ELF-1 (cell line): ENCODE data around the gene FZD7.
A peak's percentile ranks its signal among the peaks of the same experiment; 100 is the strongest.

Source experiments
- DNase-seq: peaks from one replicate; pipeline ENCODE4 v3.0.0-alpha.2; 2016; ENCODE audit warnings: low read depth, low spot score

The FZD7 gene

DNA sequence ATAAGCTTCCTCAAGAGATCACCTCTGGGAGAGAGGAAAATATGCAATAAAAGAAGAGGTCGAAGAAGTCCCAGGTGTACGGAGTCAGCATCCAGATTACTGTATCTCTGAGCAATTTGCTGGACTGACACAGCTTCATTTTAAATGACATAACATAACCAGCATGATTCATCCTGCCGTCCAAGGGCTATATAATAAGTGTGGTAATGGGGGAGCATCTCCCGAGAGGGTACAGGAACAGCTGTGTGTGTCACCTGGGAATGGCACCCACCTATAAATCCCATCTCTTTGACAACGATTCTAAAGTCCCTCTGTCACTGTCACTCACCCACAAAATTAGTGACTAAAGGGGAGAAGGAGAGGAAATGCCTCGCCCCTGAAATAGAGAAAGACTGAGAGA, 19.3 kb upstream of the FZD7 start:
- DNase-seq = no peak

DNA sequence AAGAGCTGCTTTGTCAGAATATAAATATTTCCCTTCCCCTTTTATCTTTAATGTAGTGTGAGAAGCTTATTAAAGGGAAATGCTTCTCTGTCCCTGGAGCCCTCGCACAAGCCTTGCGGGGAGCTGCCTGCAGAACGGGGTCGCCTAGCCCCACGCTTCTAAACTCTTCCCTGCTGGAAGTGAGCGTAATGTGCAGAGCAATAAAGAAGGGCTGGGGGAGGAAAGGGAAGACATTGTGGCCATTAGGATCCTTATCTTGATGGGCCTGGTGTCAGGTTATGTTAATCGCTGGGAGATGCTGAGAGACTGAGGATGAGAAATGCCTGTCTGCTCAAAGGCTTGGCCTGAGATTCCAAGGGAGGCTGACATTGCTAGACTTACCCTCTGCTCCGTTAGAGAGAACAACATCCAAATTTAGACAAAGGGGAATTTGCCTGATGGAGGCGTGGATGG, 18.9 kb upstream of the FZD7 start:
- DNase-seq = peak; percentile 74

GRCh38 chr2:202015471-202015870, 18.2 kb upstream of the FZD7 start:
- no peak for DNase-seq

DNA sequence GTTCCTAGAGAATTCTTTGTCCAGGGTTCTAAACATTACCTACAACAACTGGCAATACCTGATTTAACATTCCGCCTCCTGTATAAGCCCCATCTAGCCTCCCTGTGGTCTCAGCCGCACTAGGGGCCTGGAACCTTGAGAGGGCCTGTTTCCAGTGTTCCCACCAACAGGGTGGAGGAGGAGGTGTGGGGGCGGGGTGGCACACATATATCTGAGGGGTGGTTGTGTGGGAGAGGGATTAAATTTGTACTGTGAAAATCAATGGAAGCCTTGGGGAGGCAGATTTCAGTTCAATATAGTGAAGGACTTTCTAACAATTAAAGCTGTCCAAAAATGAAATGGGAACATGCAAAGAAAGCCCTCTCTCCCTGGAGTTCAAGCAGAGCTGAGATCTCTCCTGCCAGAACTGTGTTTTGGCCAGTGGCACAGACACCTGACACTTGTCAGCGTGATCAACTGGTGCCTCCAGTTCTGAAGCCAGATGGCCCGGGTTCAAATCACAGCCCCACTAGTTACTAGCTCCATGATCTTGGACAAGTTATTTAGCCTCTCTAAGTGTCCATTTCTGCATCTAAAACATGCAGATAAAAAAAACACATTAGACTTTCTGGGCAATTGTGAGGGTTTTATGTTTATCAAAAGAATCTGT, 17.0 kb upstream of the FZD7 start:
- no peak for DNase-seq

DNA sequence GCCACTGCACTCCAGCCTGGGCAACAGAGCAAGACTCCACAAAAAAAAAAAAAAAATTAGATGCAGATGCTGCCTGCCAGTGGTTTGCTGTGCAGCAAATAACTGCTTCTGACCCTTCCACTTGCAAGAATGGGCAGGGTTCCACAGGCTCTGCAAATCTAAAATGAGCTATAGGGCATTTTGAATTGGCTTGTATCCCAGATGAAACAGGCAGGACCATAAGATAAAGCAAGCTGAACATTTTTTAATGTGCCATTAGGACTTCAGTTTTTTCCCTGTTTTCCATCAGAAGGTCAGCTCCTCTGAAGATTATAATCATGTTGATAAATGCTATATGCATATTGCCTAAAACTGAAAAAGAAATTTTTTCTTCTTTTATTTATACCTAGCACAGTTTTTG, 15.7 kb upstream of the FZD7 start:
- no peak for DNase-seq

DNA sequence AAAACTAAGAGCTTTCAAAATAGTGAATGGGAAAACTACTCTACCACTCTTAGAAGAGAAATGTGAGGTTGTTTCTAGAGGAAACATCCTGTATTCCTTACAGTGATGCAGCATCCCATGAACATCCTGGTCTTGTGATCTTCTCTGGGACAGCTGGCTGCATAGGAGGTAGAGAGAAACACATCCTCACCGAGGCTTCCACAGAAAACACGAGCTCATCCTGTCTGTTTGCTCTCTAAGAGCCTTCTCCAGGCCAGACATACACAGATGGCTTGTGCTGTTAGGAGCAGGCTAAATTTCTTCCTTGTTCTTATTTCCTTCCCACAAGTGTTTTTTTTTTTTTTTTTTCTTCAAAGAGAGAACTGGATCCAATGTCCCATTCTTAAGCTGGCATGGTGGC, 14.7 kb upstream of the FZD7 start:
- no peak for DNase-seq

DNA sequence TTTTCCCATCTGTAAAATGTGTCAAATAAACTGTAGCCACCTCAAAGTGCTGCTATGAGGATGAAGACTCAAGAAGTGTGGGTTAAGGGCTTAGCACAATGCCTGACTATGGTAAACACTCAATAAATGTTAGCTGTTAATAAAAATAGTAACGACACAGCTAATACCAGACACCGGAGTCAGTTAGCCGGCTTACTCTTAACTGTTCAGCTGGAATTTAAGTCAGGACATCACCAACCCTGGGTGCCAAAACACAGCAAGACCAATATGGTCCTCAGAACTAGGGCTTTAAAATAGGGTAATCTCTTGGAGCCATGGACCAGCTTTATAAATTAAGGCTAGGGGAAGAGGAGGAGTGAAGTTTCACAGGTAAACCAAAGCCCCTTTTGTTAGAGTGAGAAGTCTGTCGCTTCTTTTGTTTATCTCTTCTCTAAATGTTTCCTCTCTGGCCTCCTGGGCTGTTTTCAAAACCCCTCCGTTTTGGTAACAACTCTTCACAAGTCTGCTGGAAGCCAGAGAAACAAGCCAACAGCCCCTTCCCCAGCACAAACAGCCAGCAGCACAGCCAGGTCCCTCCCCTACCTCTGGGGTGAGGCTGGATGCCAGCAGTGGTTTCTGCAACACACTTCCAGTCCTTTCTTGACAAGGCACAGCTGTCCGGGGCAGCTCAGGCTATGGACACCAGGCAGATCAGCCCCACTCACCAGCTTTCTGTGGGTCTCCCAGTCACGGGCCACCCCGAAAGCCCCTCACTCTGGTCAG, 13.8 kb upstream of the FZD7 start:
- peak; percentile 82 for DNase-seq

DNA sequence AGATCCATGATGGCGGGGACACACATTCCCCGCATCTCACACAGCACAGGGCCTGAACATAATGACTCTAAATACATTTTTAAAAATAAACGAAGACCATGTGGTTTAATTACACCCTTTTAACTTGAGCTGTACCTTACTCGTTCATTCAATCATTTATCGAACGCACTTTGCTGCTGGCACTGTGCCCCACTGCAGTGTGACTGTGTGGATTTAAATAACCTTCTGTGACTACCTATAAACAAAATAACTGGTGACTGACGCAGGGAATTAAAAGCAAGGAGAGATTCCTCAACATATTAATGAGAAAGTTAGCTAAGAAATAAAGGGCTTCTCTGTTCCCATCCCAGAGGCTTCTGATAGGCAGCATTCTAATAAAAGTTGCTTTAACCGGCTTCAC, 10.9 kb upstream of the FZD7 start:
- no peak for DNase-seq

DNA sequence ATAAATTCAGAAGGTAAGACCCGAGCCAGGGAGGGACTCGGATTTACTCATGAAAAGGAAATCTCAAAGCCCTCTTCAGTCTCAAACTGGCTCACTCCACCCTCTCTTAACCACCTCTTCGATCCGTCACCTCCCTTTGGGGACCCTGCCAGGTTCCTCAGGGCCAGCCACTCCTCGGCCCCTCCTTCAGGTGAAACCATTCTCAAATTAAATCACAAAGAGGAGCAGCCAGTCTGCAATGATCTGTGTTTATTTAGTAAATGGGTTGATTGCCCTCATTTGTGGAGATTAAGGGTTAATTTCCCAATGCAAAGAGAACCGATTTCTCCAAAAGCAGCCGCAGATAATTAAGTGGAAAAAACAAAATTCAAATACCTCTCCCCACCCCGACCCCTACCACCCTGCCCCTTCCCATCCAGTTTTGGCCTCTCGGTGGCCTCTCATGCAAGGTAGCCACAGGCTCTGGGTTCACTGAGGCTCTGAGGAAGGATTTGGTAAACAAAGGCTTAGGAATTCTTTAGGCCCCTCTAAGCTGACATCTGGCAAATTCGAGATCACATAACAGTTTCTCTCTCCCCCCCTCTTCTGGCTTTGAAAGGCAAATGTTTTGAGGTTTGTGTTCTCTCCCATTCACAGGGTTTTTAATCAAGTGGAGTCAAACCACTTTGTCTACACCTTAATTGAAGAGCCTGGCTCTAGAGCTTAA, 10.3 kb upstream of the FZD7 start:
- peak; percentile 90 for DNase-seq

GRCh38 chr2:202023904-202024266, 9.8 kb upstream of the FZD7 start:
- DNase-seq = no peak

DNA sequence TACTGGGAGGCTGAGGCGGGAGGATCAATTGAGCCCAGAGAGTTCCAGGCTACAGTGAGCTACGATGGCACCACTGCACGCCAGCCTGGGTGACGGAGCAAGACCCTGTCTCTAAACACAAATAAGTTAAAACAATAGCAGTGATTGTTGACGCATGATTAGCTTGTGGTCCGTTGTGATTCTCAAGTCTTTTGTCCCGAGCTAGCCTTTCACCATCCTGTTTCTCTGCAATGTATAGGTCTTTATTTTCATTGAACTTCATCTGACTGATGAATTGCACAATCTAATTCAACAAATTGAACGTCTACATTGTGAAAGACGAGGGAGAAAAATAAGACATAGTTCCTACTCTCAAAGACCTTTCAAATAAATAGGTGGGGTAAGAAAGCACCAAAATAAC, 8.8 kb upstream of the FZD7 start:
- DNase-seq = no peak

- DNase-seq = no peak
Observed at GRCh38 chr2:202025816-202026215, 7.8 kb upstream of the FZD7 start.

DNA sequence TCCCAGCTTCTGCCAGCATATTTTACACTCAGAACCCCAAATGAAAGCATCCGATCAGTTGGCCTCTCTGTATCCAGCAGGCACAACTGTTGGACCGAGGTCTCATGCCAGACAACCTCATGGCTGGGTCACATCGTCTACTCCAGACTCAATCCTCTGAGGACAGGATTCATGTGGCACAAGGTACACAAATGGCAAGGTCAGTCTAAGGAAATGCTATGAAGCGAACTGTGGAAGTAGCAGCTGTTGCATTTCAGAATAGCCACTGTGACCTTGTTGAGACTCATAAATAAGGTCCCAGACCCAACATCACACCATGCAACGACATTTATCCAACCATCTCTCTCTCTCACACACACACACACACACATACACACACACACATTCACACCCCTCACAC, 7.1 kb upstream of the FZD7 start:
- DNase-seq = no peak

DNA sequence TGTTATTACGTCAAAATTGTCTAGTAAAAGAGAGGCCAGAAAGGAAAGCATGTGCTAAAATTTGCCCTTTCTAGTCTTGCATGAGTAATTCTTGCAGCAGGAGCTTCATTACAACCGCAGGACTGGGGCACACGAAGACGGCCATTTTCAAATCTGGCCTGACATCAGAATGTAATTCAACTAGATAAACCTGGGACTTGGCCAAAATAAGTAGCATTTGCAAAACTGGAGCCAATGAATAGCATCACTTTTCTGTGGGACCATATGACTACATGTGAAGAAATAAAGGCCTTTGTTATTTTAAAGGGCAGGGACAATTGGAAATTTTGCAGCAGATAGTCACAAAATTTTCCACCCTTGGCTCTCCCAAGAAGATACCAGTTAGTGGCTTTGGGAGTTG, 3.0 kb upstream of the FZD7 start:
- no peak for DNase-seq

- no peak for DNase-seq
Observed at GRCh38 chr2:202031246-202031951, 2.3 kb upstream of the FZD7 start.

DNA sequence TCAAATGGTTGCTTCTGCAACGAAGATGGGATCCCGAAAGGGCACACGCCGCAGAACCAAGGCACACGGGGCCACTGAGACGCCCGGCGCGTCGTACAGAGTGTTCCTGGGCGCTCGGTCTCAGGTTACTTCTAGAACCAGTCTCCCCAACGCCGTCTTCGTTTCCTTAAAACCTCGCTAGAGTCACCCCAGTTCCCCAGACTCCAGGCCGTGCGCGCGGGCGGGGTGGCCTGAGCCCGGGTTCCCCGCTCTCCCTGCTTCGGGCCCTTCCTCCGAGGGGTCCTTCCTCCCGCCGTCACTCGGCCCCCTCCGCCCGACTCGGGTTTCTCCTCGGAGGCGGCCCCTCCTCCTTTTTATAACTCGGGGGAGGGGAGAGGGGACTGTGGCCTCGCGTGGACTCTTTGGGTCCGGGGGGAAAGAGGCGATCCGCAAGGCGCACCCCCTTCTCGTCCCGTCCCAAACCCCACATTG, 774 bp upstream of the FZD7 start:
- DNase-seq = peak; percentile 80

DNA sequence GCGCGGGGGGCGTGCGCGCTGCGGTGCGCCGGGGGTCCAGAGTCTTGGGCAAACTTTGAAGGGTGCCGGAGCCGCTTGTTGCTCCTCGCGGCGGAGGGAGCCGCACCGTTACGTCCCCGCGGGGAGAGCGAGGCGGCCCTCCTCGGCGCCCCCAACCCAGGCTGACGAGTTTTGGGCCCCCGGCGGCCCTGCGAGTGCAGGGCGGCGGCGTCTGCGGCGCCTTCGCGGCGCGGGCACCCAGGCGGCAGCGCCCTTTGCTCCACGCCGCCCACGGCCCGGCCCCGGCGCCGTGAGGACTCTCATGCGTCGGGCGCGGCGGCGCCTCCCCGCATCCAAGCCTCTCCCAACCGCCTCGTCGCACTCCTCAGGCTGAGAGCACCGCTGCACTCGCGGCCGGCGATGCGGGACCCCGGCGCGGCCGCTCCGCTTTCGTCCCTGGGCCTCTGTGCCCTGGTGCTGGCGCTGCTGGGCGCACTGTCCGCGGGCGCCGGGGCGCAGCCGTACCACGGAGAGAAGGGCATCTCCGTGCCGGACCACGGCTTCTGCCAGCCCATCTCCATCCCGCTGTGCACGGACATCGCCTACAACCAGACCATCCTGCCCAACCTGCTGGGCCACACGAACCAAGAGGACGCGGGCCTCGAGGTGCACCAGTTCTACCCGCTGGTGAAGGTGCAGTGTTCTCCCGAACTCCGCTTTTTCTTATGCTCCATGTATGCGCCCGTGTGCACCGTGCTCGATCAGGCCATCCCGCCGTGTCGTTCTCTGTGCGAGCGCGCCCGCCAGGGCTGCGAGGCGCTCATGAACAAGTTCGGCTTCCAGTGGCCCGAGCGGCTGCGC, 814 bp downstream of the FZD7 start:
- DNase-seq = peak; percentile 51

DNA sequence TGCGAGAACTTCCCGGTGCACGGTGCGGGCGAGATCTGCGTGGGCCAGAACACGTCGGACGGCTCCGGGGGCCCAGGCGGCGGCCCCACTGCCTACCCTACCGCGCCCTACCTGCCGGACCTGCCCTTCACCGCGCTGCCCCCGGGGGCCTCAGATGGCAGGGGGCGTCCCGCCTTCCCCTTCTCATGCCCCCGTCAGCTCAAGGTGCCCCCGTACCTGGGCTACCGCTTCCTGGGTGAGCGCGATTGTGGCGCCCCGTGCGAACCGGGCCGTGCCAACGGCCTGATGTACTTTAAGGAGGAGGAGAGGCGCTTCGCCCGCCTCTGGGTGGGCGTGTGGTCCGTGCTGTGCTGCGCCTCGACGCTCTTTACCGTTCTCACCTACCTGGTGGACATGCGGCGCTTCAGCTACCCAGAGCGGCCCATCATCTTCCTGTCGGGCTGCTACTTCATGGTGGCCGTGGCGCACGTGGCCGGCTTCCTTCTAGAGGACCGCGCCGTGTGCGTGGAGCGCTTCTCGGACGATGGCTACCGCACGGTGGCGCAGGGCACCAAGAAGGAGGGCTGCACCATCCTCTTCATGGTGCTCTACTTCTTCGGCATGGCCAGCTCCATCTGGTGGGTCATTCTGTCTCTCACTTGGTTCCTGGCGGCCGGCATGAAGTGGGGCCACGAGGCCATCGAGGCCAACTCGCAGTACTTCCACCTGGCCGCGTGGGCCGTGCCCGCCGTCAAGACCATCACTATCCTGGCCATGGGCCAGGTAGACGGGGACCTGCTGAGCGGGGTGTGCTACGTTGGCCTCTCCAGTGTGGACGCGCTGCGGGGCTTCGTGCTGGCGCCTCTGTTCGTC, 1.7 kb downstream of the FZD7 start:
- peak; percentile 77 for DNase-seq

- DNase-seq = peak; percentile 60
Observed at GRCh38 chr2:202035941-202036372, 2.3 kb downstream of the FZD7 start.

- DNase-seq = peak; percentile 78
Observed at GRCh38 chr2:202036601-202037037, 3.0 kb downstream of the FZD7 start.
